ENCODE measurements around the gene BNC2.
"Not testable (repeated sequence)": the region's sequence is repeated elsewhere in the genome, so short reads cannot be mapped to it uniquely, and the experiment has no call there.

Gene BNC2

GRCh38 chr9:16510482-16510881, 360.0 kb downstream of the BNC2 start:
- no peak for DNase-seq (ENCODE audit: low read depth in 2 of 2)

- no peak for DNase-seq (ENCODE audit: low read depth in 2 of 2)
These were observed 360.5 kb downstream of the BNC2 start for GRCh38 chr9:16509997-16510396.

GRCh38 chr9:16505199-16505598, 365.3 kb downstream of the BNC2 start:
- no peak for DNase-seq (ENCODE audit: low read depth in 2 of 2)

GRCh38 chr9:16501726-16502125, 368.7 kb downstream of the BNC2 start:
- no peak for DNase-seq (ENCODE audit: low read depth in 2 of 2)

- no peak for DNase-seq (ENCODE audit: low read depth in 2 of 2)
These were observed 369.3 kb downstream of the BNC2 start for GRCh38 chr9:16501141-16501540.

- DNase-seq (ENCODE audit: low read depth in 2 of 2), result no peak
These were observed 370.1 kb downstream of the BNC2 start for GRCh38 chr9:16500386-16500785.

- no peak for DNase-seq (ENCODE audit: low read depth in 2 of 2)
These were observed 370.6 kb downstream of the BNC2 start for GRCh38 chr9:16499892-16500291.

- DNase-seq (ENCODE audit: low read depth in 2 of 2), result no peak
These were observed 373.6 kb downstream of the BNC2 start for GRCh38 chr9:16496908-16497307.

GRCh38 chr9:16487915-16488314, 382.6 kb downstream of the BNC2 start:
- no peak for DNase-seq (ENCODE audit: low read depth in 2 of 2)

GRCh38 chr9:16485575-16486321, 384.7 kb downstream of the BNC2 start:
- no peak for DNase-seq (ENCODE audit: low read depth in 2 of 2)

- no peak for DNase-seq (ENCODE audit: low read depth in 2 of 2)
These were observed 385.3 kb downstream of the BNC2 start for GRCh38 chr9:16485160-16485559.

GRCh38 chr9:16484744-16485143, 385.7 kb downstream of the BNC2 start:
- no peak for DNase-seq (ENCODE audit: low read depth in 2 of 2)

- no peak for DNase-seq (ENCODE audit: low read depth in 2 of 2)
These were observed 386.3 kb downstream of the BNC2 start for GRCh38 chr9:16484180-16484579.

- DNase-seq (ENCODE audit: low read depth in 2 of 2), result no peak
These were observed 387.7 kb downstream of the BNC2 start for GRCh38 chr9:16482764-16483163.

- not testable (repeated sequence) for DNase-seq (ENCODE audit: low read depth in 2 of 2)
These were observed 389.9 kb downstream of the BNC2 start for GRCh38 chr9:16480584-16480983.

- no peak for DNase-seq (ENCODE audit: low read depth in 2 of 2)
These were observed 394.5 kb downstream of the BNC2 start for GRCh38 chr9:16475996-16476395.

GRCh38 chr9:16475257-16475656, 395.2 kb downstream of the BNC2 start:
- DNase-seq (ENCODE audit: low read depth in 2 of 2), result no peak

GRCh38 chr9:16469184-16469583, 401.3 kb downstream of the BNC2 start:
- DNase-seq (ENCODE audit: low read depth in 2 of 2), result no peak

GRCh38 chr9:16461851-16462250, 408.6 kb downstream of the BNC2 start:
- DNase-seq (ENCODE audit: low read depth in 2 of 2), result no peak

- no peak for DNase-seq (ENCODE audit: low read depth in 2 of 2)
These were observed 409.2 kb downstream of the BNC2 start for GRCh38 chr9:16461137-16461840.

- no peak for DNase-seq (ENCODE audit: low read depth in 2 of 2)
These were observed 409.8 kb downstream of the BNC2 start for GRCh38 chr9:16460696-16461095.

- DNase-seq (ENCODE audit: low read depth in 2 of 2), result no peak
These were observed 410.9 kb downstream of the BNC2 start for GRCh38 chr9:16459421-16460148.

Measured in stimulated activated CD8-positive, alpha-beta memory T cell treated with anti-CD3 and anti-CD28 coated beads, Interleukin-15, amount 100 ng/mL, for 48 hours (primary cell).